RWPE2 (cell line): ENCODE measurements around the gene ELF1.

ENCODE experiments used
- ATAC-seq: fragments of 200-7000 bp; cut with Tn5 transposase; 3 replicates; pipeline ENCODE4 v1.9.1; 2021; ENCODE audit warnings: low read depth
- DNase-seq: peaks from one replicate; pipeline ENCODE4 v3.0.0-alpha.2; 2020; ENCODE audit warnings: low spot score
- H3K27ac ChIP-seq: fragments of 450-650 bp; 2 replicates; pipeline ENCODE4 v1.5.1; 2017; ENCODE audit warnings: mild to moderate bottlenecking; ENCODE audit not compliant: poor library complexity, severe bottlenecking
- H3K27me3 ChIP-seq: fragments of 250-450 bp; sonication (Bioruptor Pico); 2 replicates; pipeline ENCODE4 v1.5.1; 2021; ENCODE audit warnings: mild to moderate bottlenecking, moderate library complexity; ENCODE audit not compliant: insufficient read depth, poor library complexity, severe bottlenecking
- H3K36me3 ChIP-seq: fragments of 250-450 bp; sonication (Bioruptor Pico); 2 replicates; pipeline ENCODE4 v1.5.1; 2020; ENCODE audit warnings: low read depth, mild to moderate bottlenecking, moderate library complexity
- H3K4me1 ChIP-seq: fragments of 250-450 bp; sonication (Bioruptor Pico); 2 replicates; pipeline ENCODE4 v1.5.1; 2021; ENCODE audit warnings: mild to moderate bottlenecking, moderate library complexity; ENCODE audit not compliant: insufficient read depth, poor library complexity, severe bottlenecking
- H3K4me3 ChIP-seq: fragments of 250-450 bp; sonication (Bioruptor Pico); 2 replicates; pipeline ENCODE4 v1.5.1; 2021; ENCODE audit warnings: mild to moderate bottlenecking, moderate library complexity; ENCODE audit not compliant: severe bottlenecking
- H3K9me3 ChIP-seq: fragments of 250-450 bp; sonication (Bioruptor Pico); 2 replicates; pipeline ENCODE4 v1.5.1; 2021; ENCODE audit warnings: mild to moderate bottlenecking, moderate library complexity; ENCODE audit not compliant: severe bottlenecking
- CTCF ChIP-seq: fragments of 450-650 bp; IDR thresholded peaks from one replicate; pipeline ENCODE4 v1.5.1; 2017; ENCODE audit warnings: mild to moderate bottlenecking, moderate library complexity; ENCODE audit not compliant: poor library complexity, severe bottlenecking

The ELF1 gene

GRCh38 chr13:41019011-41019487 lies at the start of gene ELF1:
Gene ELF1 (minus strand): TSS chr13:41019316. CDS start chr13:40982054, 37,262 bp downstream.
- H3K4me3 ChIP-seq: peak within 1 kb of the TSS; percentile 45
- H3K27me3 ChIP-seq: no peaks in the 10 kb centered on the region
- peak within 1 kb of the TSS; percentile 81 for H3K27ac ChIP-seq
- TF ChIP-seq CTCF: no peak
- peak; percentile 94 for ATAC-seq
- no peak for DNase-seq
- peaks cover 4% of the 10 kb centered on the region; the same call in 1 of the 2 replicates for H3K36me3 ChIP-seq
- no peaks in the 10 kb centered on the region for H3K9me3 ChIP-seq
- H3K4me1 ChIP-seq: peaks cover 19% of the 10 kb centered on the region

GRCh38 chr13:41065078-41065477 lies 46.0 kb upstream of the ELF1 start:
- Histone ChIP-seq H3K4me1 (peaks cover 22% of the 10 kb centered on the region), H3K27ac (no peak overlapping the region), H3K36me3 (peaks cover 73% of the 10 kb centered on the region), H3K9me3 (no peaks in the 10 kb centered on the region), H3K27me3 (no peaks in the 10 kb centered on the region), H3K4me3 (no peak overlapping the region)
- ATAC-seq (no peak), DNase-seq (no peak)
- no peak for TF ChIP-seq CTCF

- peaks cover 68% of the 10 kb centered on the region for H3K36me3 ChIP-seq
- H3K4me1 ChIP-seq: peaks cover 22% of the 10 kb centered on the region
- H3K4me3 ChIP-seq: no peak overlapping the region
- DNase-seq (no peak), ATAC-seq (no peak)
- H3K27ac ChIP-seq: peak overlapping the region; percentile 2
- H3K27me3 ChIP-seq: no peaks in the 10 kb centered on the region
- no peaks in the 10 kb centered on the region for H3K9me3 ChIP-seq
- TF ChIP-seq CTCF: no peak
Observed at GRCh38 chr13:41064493-41064892, 45.4 kb upstream of the ELF1 start.

GRCh38 chr13:41061914-41062837 lies 43.1 kb upstream of the ELF1 start:
- Histone ChIP-seq H3K27me3 (no peaks in the 10 kb centered on the region), H3K4me1 (peaks cover 33% of the 10 kb centered on the region)
- no peak for TF ChIP-seq CTCF

More at GRCh38 chr13:41061914-41062837, 43.1 kb upstream of the ELF1 start:
- ATAC-seq (peak; percentile 18), DNase-seq (no peak)
- H3K27ac ChIP-seq: peak overlapping the region; percentile 87
- peaks cover 45% of the 10 kb centered on the region for H3K36me3 ChIP-seq
- peak overlapping the region; percentile 71 for H3K4me3 ChIP-seq
- H3K9me3 ChIP-seq: no peaks in the 10 kb centered on the region
